HG03097 (cell line): ENCODE results near the gene PLA2G4D.

Experiments
- ATAC-seq: cut with Tn5 transposase; IDR thresholded peaks from one replicate; pipeline ENCODE4 v1.9.1; 2021; ENCODE audit not compliant: unreplicated experiment, low FRiP score

Gene PLA2G4D

GRCh38 chr15:42128476-42128875 is 34.1 kb upstream of the PLA2G4D start:
- no peak for ATAC-seq

DNA sequence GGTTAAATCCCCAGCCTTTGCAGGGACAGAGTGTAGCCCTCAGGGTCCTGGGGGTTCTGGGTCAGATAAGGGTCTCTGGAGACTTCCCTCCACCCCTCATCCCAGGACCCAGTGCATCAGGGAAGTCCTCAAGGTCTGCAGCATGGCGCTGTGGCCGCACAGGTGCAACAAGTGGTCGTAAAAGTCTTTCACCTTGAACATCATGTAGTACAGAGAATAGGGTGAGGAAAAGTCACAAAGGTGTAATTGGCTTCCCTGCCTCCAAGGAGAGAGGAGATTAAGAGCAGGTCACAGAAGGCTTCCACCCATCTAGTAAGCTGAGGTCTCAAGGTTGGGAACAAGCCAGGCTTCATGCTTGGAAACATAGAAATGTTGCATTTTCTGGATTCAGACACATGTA is 29.2 kb upstream of the PLA2G4D start:
- no peak for ATAC-seq

GRCh38 chr15:42121682-42122081 is 27.3 kb upstream of the PLA2G4D start:
- no peak for ATAC-seq

- no peak for ATAC-seq
Observed at GRCh38 chr15:42121021-42121420, 26.7 kb upstream of the PLA2G4D start.

GRCh38 chr15:42120285-42120684 is 25.9 kb upstream of the PLA2G4D start:
- ATAC-seq: no peak

- no peak for ATAC-seq
Observed at GRCh38 chr15:42119446-42119760, 25.0 kb upstream of the PLA2G4D start.

GRCh38 chr15:42118650-42119445 is 24.5 kb upstream of the PLA2G4D start:
- no peak for ATAC-seq

- no peak for ATAC-seq
Observed at GRCh38 chr15:42111924-42112323, 17.6 kb upstream of the PLA2G4D start.

DNA sequence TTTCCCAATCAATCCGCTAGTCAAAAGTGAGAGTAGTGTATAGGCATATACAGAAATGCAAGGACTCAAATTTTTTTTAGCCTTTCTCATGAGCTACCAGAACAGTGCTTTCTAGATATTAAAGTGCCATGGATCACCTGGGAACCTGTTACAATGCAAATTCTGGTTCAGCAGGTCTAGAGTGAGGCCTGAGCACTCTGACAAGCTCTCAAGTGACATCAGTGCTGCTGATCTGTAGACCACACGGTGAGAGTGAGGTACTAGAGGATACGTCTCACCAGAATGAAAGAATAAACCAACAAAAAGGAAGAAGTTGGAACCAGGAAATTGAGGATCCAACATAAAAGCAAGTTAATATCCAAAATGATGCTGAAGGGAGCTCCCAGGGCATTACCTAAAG is 16.0 kb upstream of the PLA2G4D start:
- ATAC-seq: no peak

DNA sequence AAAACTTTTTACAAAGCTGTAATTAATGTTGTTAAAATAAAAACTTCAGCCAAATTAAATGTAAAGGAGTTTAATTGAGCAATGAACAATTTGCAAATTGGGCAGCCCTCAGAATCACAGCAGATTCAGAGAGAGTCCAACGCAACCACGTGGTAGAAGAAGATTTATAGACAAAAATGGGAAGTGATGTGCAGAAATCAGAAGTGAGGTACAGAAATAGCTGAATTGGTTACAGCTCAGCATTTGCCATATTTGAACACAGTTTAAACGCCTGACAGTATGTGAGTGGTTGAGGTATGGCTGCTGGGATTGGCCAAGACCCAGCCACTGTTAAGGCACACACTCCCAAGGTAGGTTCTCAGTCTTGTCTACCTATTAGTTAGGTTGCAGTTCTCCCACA is 14.4 kb upstream of the PLA2G4D start:
- ATAC-seq: no peak

DNA sequence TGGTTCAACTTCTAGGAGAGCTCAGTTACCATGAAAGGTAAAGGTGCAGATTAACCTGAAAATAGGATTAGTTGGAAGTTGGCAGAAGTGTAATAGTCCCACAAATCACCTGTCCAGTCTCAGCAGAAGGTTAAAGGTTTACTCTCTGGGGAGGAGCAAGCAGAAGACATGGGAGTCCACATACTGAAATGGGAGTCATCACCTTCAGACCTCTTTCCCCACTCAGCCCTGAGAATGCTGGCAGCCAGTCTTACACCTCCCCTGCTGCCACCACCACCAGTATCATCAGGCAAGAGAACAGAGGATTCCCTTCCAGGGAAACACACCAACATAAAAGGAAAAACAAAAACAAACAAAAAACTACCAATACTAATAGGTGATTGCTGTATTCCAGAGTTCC is 13.8 kb upstream of the PLA2G4D start:
- ATAC-seq: no peak

- ATAC-seq: no peak
Observed at GRCh38 chr15:42107473-42107872, 13.1 kb upstream of the PLA2G4D start.

GRCh38 chr15:42106288-42106687 is 11.9 kb upstream of the PLA2G4D start:
- ATAC-seq: no peak

DNA sequence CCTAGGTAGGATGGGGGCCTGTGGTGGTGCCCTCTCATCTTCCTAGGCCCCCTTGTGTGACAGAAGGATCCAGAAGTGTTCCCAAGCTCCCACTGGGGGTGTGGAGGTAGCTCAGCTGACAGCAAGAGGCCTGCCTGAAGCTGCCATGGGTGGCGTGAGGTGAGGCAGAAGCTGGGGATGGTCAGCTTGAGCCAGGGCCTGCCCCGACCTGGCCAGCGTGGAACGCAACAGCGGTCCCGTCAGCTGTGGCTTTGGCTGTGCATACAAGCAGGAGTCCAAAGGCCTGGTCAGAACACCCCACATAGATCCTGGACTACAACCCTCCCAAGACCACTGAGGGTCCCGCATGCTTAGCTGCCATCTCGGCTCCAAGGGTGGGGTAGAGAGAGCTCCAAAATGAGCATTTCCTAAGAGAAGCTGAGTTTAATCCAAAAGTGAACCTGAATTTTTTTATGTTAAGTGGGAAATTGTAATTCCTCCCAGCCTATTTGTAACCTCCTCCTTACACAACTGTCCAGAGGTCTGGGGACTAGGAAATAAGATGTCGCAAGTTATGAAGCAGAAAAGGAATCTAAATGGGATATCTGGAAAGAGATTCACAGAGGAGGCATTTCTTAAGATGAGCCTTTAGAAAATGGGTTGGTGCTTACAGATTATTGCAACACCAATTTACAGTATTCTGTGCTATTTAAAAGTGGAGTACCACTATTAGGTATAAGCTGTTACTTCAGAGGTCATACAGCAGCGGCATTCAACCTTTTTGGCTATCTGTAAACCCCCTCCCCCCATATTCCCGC is 9.9 kb upstream of the PLA2G4D start:
- no peak for ATAC-seq

DNA sequence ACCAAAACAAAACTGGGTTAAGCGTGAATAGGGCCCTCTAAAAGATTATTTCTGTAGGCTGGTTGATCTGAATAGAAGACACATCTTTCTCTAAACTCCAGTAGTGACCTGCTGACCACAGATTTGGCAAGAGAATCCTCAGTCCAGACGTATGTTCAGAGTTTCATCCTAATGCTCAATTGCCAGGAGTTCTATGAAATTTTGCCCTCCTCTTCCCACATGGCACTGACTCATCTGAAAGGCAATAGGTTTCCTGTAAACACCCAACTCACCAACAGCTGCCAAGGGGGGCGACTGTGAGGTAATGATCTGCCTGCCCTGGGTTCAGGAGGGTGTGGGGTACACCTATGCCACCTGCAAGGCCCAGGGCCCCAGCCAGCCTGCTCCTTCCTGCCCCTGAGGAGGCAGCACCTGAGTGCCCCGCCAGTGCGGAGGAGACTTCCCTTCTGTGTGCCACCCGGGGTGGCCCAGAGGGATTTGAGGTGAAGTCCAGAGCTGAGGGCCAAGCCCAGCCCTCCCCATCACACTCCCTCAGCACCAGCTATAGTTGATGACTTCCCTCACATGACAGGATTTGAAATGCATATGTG is 8.4 kb upstream of the PLA2G4D start:
- ATAC-seq: no peak

- no peak for ATAC-seq
Observed at GRCh38 chr15:42101861-42102260, 7.5 kb upstream of the PLA2G4D start.

- no peak for ATAC-seq
Observed at GRCh38 chr15:42100021-42100800, 5.8 kb upstream of the PLA2G4D start.

DNA sequence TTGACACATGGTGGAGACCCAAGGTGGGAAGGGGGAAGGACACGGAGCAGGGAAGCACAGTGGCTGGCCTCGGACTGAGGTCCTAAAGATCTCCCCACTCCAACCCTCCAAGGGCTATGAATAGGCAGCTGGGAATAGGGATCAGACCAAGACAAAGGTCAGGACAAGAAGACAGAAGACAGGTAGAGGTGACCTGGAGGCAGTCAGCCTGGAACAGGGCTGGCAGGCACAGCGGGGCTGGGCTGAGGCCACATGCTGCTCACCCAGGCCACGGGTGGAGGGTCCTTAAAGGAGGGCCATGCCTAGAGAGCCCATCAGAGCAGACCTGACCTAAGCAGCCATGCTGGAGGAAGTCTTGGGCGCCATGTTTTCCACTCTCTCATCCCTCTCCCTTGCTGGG is 2.7 kb upstream of the PLA2G4D start:
- no peak for ATAC-seq

DNA sequence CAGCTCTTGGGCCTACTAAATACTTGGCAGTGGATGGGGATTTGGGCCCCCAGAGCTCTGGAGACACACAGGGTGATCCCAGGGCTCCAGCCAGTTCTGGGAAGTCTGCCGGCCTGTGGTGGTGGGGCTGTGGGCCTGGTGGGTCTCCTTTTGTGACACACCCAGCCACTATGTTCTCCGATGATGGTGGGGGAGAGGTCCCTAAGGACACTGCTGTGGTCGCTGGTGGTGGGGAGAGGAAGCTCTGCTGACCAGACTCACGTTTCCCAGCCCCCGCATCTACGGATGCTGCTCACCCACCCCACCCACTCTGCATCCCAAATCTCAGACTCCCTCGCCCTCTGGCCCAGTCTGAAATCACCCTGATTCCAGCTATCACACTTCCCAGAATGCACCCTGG is 396 bp downstream of the PLA2G4D start:
- no peak for ATAC-seq

DNA sequence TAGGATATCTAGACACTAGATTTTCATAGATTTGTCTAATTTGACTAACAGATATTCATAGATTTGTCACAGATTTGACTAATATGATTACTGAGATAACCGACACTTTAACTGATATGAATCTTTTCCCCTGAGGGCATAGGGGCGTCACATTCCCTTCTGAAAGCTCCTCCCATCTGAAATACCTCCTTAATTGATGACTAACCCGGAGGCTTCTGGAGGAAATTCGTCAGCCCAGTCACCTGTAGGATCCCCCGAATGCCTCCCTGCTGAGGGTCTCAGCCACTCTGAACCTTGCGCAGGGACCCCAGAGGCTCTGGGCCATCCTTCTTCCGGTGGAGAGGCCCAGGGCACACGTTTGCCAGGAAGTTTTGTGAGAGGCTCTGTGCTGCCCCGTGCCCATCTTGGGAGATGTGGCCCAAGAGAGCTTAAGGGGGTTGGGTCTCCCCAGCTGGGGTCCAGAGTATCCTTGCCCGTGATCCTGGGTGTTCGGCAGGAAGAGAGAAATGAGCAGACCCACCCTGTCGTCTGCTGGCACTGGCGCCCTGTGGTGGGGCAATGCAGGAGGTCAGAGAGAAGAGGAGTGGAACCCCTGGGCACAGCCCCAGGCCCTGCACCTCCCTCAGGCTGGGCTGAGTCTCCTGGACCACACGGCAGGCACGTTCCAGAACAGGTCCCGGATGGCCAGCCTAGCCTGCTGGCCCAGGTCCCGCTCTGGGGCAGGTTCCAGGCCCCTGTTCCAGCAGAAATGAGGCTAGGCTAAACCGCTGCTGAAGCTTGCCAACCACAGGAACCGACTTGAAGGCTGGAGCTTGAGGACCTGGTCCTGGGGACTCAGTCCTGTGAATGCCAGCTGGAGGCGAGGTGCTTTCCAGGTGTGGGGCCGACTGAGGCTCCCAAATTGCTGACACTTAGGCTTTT is 1.7 kb downstream of the PLA2G4D start:
- ATAC-seq: no peak
